Muscle of arm (tissue), 12 donors: ENCODE data around the gene SCART1. TPM values are rescaled to one million over a fixed set of nuclear protein-coding genes. Genes with fewer than 3 reads are reported as not detected.
"Not testable (repeated sequence)": the region's sequence is repeated elsewhere in the genome, so short reads cannot be mapped to it uniquely, and the experiment has no call there.

Source experiments
- DNase-seq: peaks from one replicate; pipeline ENCODE4 v3.0.0-alpha.2; 2013
- polyA plus RNA-seq, 12 donors: library from polyadenylated mRNA; unstranded; fragments of 120-200 nt; gene quantifications; one replicate each; pipeline ENCODE4 v1.2.1, GENCODE V29; 2013; ENCODE audit not compliant: insufficient read length in 12 of 12

Gene SCART1
- polyA plus RNA-seq, 12 donors = 0.58 to 1.7 (median 1.0) TPM; not detected in 2

GRCh38 chr10:133471300-133472109 is 17.8 kb downstream of the SCART1 start:
- no peak for DNase-seq

GRCh38 chr10:133473270-133473669 is 19.5 kb downstream of the SCART1 start:
- no peak for DNase-seq

GRCh38 chr10:133474027-133474426 is 20.3 kb downstream of the SCART1 start:
- DNase-seq = no peak

- no peak for DNase-seq
Measured at GRCh38 chr10:133474665-133475424, 21.1 kb downstream of the SCART1 start.

GRCh38 chr10:133475425-133475734 is 21.6 kb downstream of the SCART1 start:
- DNase-seq = no peak

- DNase-seq = no peak
Measured at GRCh38 chr10:133475821-133476640, 22.3 kb downstream of the SCART1 start.

- no peak for DNase-seq
Measured at GRCh38 chr10:133476641-133476990, 22.9 kb downstream of the SCART1 start.

- DNase-seq = no peak
Measured at GRCh38 chr10:133481086-133481643, 27.4 kb downstream of the SCART1 start.

GRCh38 chr10:133481657-133482056 is 27.9 kb downstream of the SCART1 start:
- DNase-seq = no peak

GRCh38 chr10:133484818-133485217 is 31.1 kb downstream of the SCART1 start:
- DNase-seq = no peak

- no peak for DNase-seq
Measured at GRCh38 chr10:133487085-133487484, 33.3 kb downstream of the SCART1 start.

- no peak for DNase-seq
Measured at GRCh38 chr10:133488354-133488753, 34.6 kb downstream of the SCART1 start.

- no peak for DNase-seq
Measured at GRCh38 chr10:133489816-133490588, 36.3 kb downstream of the SCART1 start.

GRCh38 chr10:133493562-133493961 is 39.8 kb downstream of the SCART1 start:
- not testable (repeated sequence) for DNase-seq

- not testable (repeated sequence) for DNase-seq
Measured at GRCh38 chr10:133497363-133497762, 43.6 kb downstream of the SCART1 start.

GRCh38 chr10:133499176-133499575 is 45.4 kb downstream of the SCART1 start:
- not testable (repeated sequence) for DNase-seq

GRCh38 chr10:133500897-133501296 is 47.2 kb downstream of the SCART1 start:
- DNase-seq = not testable (repeated sequence)

GRCh38 chr10:133509700-133510099 is 56.0 kb downstream of the SCART1 start:
- DNase-seq = no peak

GRCh38 chr10:133511408-133511807 is 57.7 kb downstream of the SCART1 start:
- DNase-seq = no peak

GRCh38 chr10:133511907-133512528 is 58.3 kb downstream of the SCART1 start:
- DNase-seq = no peak

GRCh38 chr10:133515471-133515870 is 61.7 kb downstream of the SCART1 start:
- DNase-seq = no peak
